IMR-90 (cell line): ENCODE results near the gene TSPEAR. TPM values are rescaled to one million over a fixed set of nuclear protein-coding genes. Genes with fewer than 3 reads are reported as not detected.

Experiments used
- ATAC-seq: fragments of 200-7000 bp; cut with Tn5 transposase; 2 replicates; pipeline ENCODE4 v1.9.1; 2020; ENCODE audit warnings: low read depth, mild to moderate bottlenecking, moderate library complexity
- BruUV-seq: library from RNA; stranded (reverse); fragments of 400-500 nt; replicated peaks from 2 replicates; lab custom pipeline; 2021; lab: Mats Ljungman, UMichigan
- CTCF ChIA-PET: fragments of 300-600 bp; formaldehyde crosslinking; extraction: SDS; loops from one replicate; lab custom pipeline; 2021; ENCODE audit warnings: antibody characterized with exemption; lab: Yijun Ruan, JAX
- POLR2A ChIA-PET: fragments of 300-600 bp; sonication (Branson Sonifier 250); formaldehyde crosslinking; loops from one replicate; lab custom pipeline; 2022; ENCODE audit warnings: antibody characterized with exemption; ENCODE audit not compliant: unreplicated experiment; lab: Charles Lee
- DNase-seq: peaks from one replicate; pipeline ENCODE4 v3.0.0; 2013
- H2AFZ ChIP-seq: replicated peaks from 2 replicates; pipeline ENCODE3; 2013; ENCODE audit warnings: low read length, mild to moderate bottlenecking; ENCODE audit not compliant: poor library complexity
- H2AK5ac ChIP-seq: 2 replicates; pipeline ENCODE4 v1.6.1; 2013; ENCODE audit warnings: low read depth, low read length, inconsistent platforms
- H2AK9ac ChIP-seq: replicated peaks from 2 replicates; pipeline ENCODE3; 2013; ENCODE audit warnings: mild to moderate bottlenecking, low read depth, low read length, moderate library complexity; ENCODE audit not compliant: poor library complexity
- H2BK120ac ChIP-seq: 2 replicates; pipeline ENCODE4 v1.6.1; 2013; ENCODE audit warnings: low read depth, low read length, inconsistent platforms
- H2BK15ac ChIP-seq: 3 replicates; pipeline ENCODE4 v1.6.1; 2013; ENCODE audit warnings: low read depth, low read length, inconsistent platforms
- H2BK20ac ChIP-seq: 2 replicates; pipeline ENCODE4 v1.6.1; 2013; ENCODE audit warnings: low read depth, mild to moderate bottlenecking, inconsistent platforms, low read length, moderate library complexity
- H2BK5ac ChIP-seq: 2 replicates; pipeline ENCODE4 v1.6.1; 2013; ENCODE audit warnings: mild to moderate bottlenecking, low read depth, low read length, inconsistent platforms; ENCODE audit not compliant: poor library complexity, severe bottlenecking
- H3K14ac ChIP-seq: replicated peaks from 2 replicates; pipeline ENCODE4 v1.6.1; 2013; ENCODE audit warnings: low read depth, low read length, inconsistent platforms
- H3K18ac ChIP-seq: 2 replicates; pipeline ENCODE4 v1.6.1; 2013; ENCODE audit warnings: low read depth, low read length, control low read depth
- H3K23ac ChIP-seq: 2 replicates; pipeline ENCODE4 v1.6.1; 2013; ENCODE audit warnings: low read depth, low read length, inconsistent platforms
- H3K27ac ChIP-seq: 2 replicates; pipeline ENCODE4 v1.5.1; 2013; ENCODE audit warnings: mild to moderate bottlenecking, control low read depth, low read length; ENCODE audit not compliant: insufficient read depth
- H3K27me3 ChIP-seq: 2 replicates; pipeline ENCODE4 v1.6.1; 2013; ENCODE audit warnings: low read length; ENCODE audit not compliant: control insufficient read depth, insufficient read depth
- H3K36me3 ChIP-seq: 2 replicates; pipeline ENCODE4 v1.6.1; 2013; ENCODE audit warnings: low read length, mixed read lengths; ENCODE audit not compliant: control insufficient read depth, insufficient read depth
- H3K4ac ChIP-seq: 2 replicates; pipeline ENCODE4 v1.6.1; 2013; ENCODE audit warnings: low read depth, low read length, inconsistent platforms
- H3K4me1 ChIP-seq: 2 replicates; pipeline ENCODE4 v1.6.1; 2013; ENCODE audit warnings: low read length, mixed read lengths; ENCODE audit not compliant: control insufficient read depth, insufficient read depth
- H3K4me2 ChIP-seq: 2 replicates; pipeline ENCODE4 v1.6.1; 2013; ENCODE audit warnings: low read depth, mild to moderate bottlenecking, control low read depth, low read length, moderate library complexity
- H3K4me3 ChIP-seq: 2 replicates; pipeline ENCODE4 v1.5.1; 2013; ENCODE audit warnings: low read depth, mild to moderate bottlenecking, control low read depth, low read length, moderate library complexity; ENCODE audit not compliant: insufficient read depth
- H3K56ac ChIP-seq: 2 replicates; pipeline ENCODE4 v1.6.1; 2013; ENCODE audit warnings: low read length, inconsistent platforms; ENCODE audit not compliant: insufficient read depth; ENCODE audit errors: extremely low read depth
- H3K79me1 ChIP-seq, 2 experiments: 2 replicates each; pipeline ENCODE4 v1.6.1; 2013; ENCODE audit warnings: low read length in 2 of 2, inconsistent platforms in 1 of 2, low read depth in 1 of 2
- H3K9ac ChIP-seq: 2 replicates; pipeline ENCODE4 v1.6.1; 2013; ENCODE audit warnings: low read depth, low read length, control low read depth
- H3K9me1 ChIP-seq: 2 replicates; pipeline ENCODE4 v1.6.1; 2013; ENCODE audit warnings: low read length, inconsistent platforms; ENCODE audit not compliant: insufficient read depth
- H3K9me3 ChIP-seq: 2 replicates; pipeline ENCODE4 v1.6.1; 2013; ENCODE audit warnings: low read length; ENCODE audit not compliant: control insufficient read depth, insufficient read depth
- H4K20me1 ChIP-seq: 2 replicates; pipeline ENCODE4 v1.6.1; 2013; ENCODE audit warnings: low read length, inconsistent platforms; ENCODE audit not compliant: insufficient read depth
- H4K5ac ChIP-seq: 2 replicates; pipeline ENCODE4 v1.6.1; 2013; ENCODE audit warnings: mild to moderate bottlenecking, low read depth, low read length, control low read depth
- H4K8ac ChIP-seq, 2 experiments: 2 replicates each; pipeline ENCODE4 v1.6.1; 2013; ENCODE audit warnings: low read depth in 2 of 2, low read length in 2 of 2, control low read depth in 1 of 2, inconsistent platforms in 1 of 2
- H4K91ac ChIP-seq: 2 replicates; pipeline ENCODE4 v1.6.1; 2013; ENCODE audit warnings: low read depth, low read length, inconsistent platforms; ENCODE audit not compliant: insufficient read depth
- CTCF ChIP-seq: conservative IDR thresholded peaks from 2 replicates; pipeline ENCODE4 v1.5.1; 2012; ENCODE audit warnings: mild to moderate bottlenecking, low read depth, low read length, improper control_type of control experiment
- ELK1 ChIP-seq: fragments of 150-350 bp; IDR thresholded peaks from 2 replicates; pipeline ENCODE4 v1.6.1; 2016; ENCODE audit warnings: low read depth, mild to moderate bottlenecking, low read length, moderate library complexity, borderline replicate concordance
- MAZ ChIP-seq: IDR thresholded peaks from 2 replicates; pipeline ENCODE4 v1.6.1; 2012; ENCODE audit warnings: low read depth, mild to moderate bottlenecking, low read length, improper control_type of control experiment, moderate library complexity, borderline replicate concordance
- MXI1 ChIP-seq: IDR thresholded peaks from 2 replicates; pipeline ENCODE4 v1.6.1; 2012; ENCODE audit warnings: low read depth, mild to moderate bottlenecking, low read length, moderate library complexity, borderline replicate concordance
- NFE2L2 ChIP-seq: fragments of 150-350 bp; IDR thresholded peaks from 2 replicates; pipeline ENCODE4 v1.6.1; 2016; ENCODE audit warnings: low read depth, mild to moderate bottlenecking, low read length
- POLR2A ChIP-seq: IDR thresholded peaks from 2 replicates; pipeline ENCODE4 v1.6.1; 2012; ENCODE audit warnings: mild to moderate bottlenecking, low read depth, low read length
- RCOR1 ChIP-seq: IDR thresholded peaks from 2 replicates; pipeline ENCODE4 v1.6.1; 2012; ENCODE audit warnings: mild to moderate bottlenecking, low read length, improper control_type of control experiment; ENCODE audit not compliant: insufficient replicate concordance
- SMC3 ChIP-seq: fragments of 150-350 bp; IDR thresholded peaks from 2 replicates; pipeline ENCODE4 v1.6.1; 2016; ENCODE audit warnings: low read depth, mild to moderate bottlenecking, antibody characterized with exemption, low read length, moderate library complexity
- USF2 ChIP-seq: fragments of 150-350 bp; IDR thresholded peaks from 2 replicates; pipeline ENCODE4 v1.6.1; 2017; ENCODE audit warnings: mild to moderate bottlenecking, antibody characterized with exemption, low read length, low read depth
- WGBS, 2 experiments: methylation state at CpG; one replicate each; pipeline versions ENCODE4 v1.1.5 to v1.1.7; 2013; ENCODE audit warnings: missing lambda C conversion rate in 2 of 2; ENCODE audit not compliant: insufficient read length in 1 of 2; ENCODE audit errors: extremely low coverage in 2 of 2; 5-methylcytosine and 5-hydroxymethylcytosine counted together
- dilution Hi-C: fragments of 300-500 bp; cut with HindIII; formaldehyde crosslinking; loops from one replicate; pipeline ENCODE4 v1.14.3; 2018; ENCODE audit warnings: low sequenced_read_pairs; ENCODE audit not compliant: unreplicated experiment
- in situ Hi-C: fragments of 300-500 bp; cut with MboI; formaldehyde crosslinking; loops from 3 replicates; pipeline ENCODE4 v1.14.3; 2019; ENCODE audit warnings: low sequenced_read_pairs, inconsistent platforms, mixed read lengths
- intact Hi-C: fragments of 100-400 bp; cut with micrococcal nuclease; formaldehyde crosslinking; loops from 2 replicates; pipeline ENCODE4 v1.10.0; 2022
- polyA plus RNA-seq, 3 experiments: library from polyadenylated mRNA; depleted of rRNA; stranded (reverse); fragments of >200 nt; gene quantifications; 2 replicates each; pipeline ENCODE4 v1.2.3, GENCODE V29; 2012; ENCODE audit warnings: low replicate concordance in 1 of 3
- total RNA-seq: library from RNA; depleted of rRNA; stranded (reverse); fragments of >200 nt; gene quantifications from 2 replicates; pipeline ENCODE4 v1.2.3, GENCODE V29; 2012

Gene TSPEAR
- total and polyA plus RNA-seq, 2 of the 4 experiments (the other 2 are of a cell fraction) = not detected

GRCh38 chr21:44677881-44678280 lies 33.5 kb downstream of the TSPEAR start:
- H3K27ac ChIP-seq = no peak overlapping the region
- H2BK120ac ChIP-seq = no peak overlapping the region
- H4K91ac ChIP-seq = no peak overlapping the region
- no peaks in the 10 kb centered on the region for H3K9me1 ChIP-seq
- no peak overlapping the region for H4K5ac ChIP-seq
- H2AK5ac ChIP-seq = no peak overlapping the region
- peaks cover 21% of the 10 kb centered on the region for H3K27me3 ChIP-seq
- H3K4me3 ChIP-seq = no peak overlapping the region
- dilution Hi-C loops = no loop called here
- POLR2A ChIA-PET = no interaction called here
- H4K20me1 ChIP-seq = no peaks in the 10 kb centered on the region
- no peak overlapping the region for H3K4me2 ChIP-seq
- H4K8ac ChIP-seq = no peak overlapping the region
- in situ Hi-C loops = no loop called here
- ATAC-seq = no peak
- no peak overlapping the region for H3K14ac ChIP-seq
- H3K4ac ChIP-seq = no peak overlapping the region
- no peaks in the 10 kb centered on the region for H3K4me1 ChIP-seq
- no peaks in the 10 kb centered on the region for H3K36me3 ChIP-seq
- H2BK5ac ChIP-seq = no peak overlapping the region
- TF ChIP-seq RCOR1 (no peak), MXI1 (no peak), NFE2L2 (no peak), POLR2A (no peak), SMC3 (no peak), ELK1 (no peak), CTCF (no peak), MAZ (no peak), USF2 (no peak)
- no peak overlapping the region for H2BK15ac ChIP-seq
- no peak overlapping the region for H3K56ac ChIP-seq
- DNase-seq = no peak
- H3K18ac ChIP-seq = no peak overlapping the region
- H3K9me3 ChIP-seq = no peaks in the 10 kb centered on the region
- intact Hi-C loops = no loop called here
- no peak overlapping the region for H2AK9ac ChIP-seq
- H3K9ac ChIP-seq = no peak overlapping the region
- WGBS, 2 experiments = 84% methylated on average over 8 of the region's 13 CpGs; no CpG with 5 or more reads in 1 of the 2 experiments
- no TSS peak for BruUV-seq
- no peaks in the 10 kb centered on the region for H3K79me1 ChIP-seq
- CTCF ChIA-PET = no interaction called here
- H2BK20ac ChIP-seq = no peak overlapping the region
- no peak overlapping the region for H3K23ac ChIP-seq
- H2AFZ ChIP-seq = no peak overlapping the region
